Measurements from ENCODE around the gene CPEB4. TPM values are rescaled to one million over a fixed set of nuclear protein-coding genes. Genes with fewer than 3 reads are reported as not detected.

CPEB4 gene
- polyA plus RNA-seq, 6 donors from 2014 or later: 4.8 to 8.8 (median 6.0) TPM; not detected in 1

- H3K4me1 Mint-ChIP-seq: peaks cover 13 to 30% (median 27%) of the 10 kb centered on the region in 3 donors
- H3K9me3 Mint-ChIP-seq: peaks cover 0 to 1% (median 0%) of the 10 kb centered on the region in 7 donors
- ATAC-seq (ENCODE audit: low read depth in 2 of 2): no peak
- peak overlapping the region in 3 of 8 donors; percentile 12 to 72 (median 23) for H3K4me3 Mint-ChIP-seq
- peak overlapping the region in 2 of 6 donors; percentile 71 to 75 for H3K27ac Mint-ChIP-seq
- H3K27me3 Mint-ChIP-seq: peaks cover 14 to 43% (median 28%) of the 10 kb centered on the region in 3 donors
- peaks cover 0 to 4% of the 10 kb centered on the region in 2 donors for H3K36me3 Mint-ChIP-seq
- no peak for DNase-seq
Measured at GRCh38 chr5:173864126-173865050, 23.8 kb upstream of the CPEB4 start.

DNA sequence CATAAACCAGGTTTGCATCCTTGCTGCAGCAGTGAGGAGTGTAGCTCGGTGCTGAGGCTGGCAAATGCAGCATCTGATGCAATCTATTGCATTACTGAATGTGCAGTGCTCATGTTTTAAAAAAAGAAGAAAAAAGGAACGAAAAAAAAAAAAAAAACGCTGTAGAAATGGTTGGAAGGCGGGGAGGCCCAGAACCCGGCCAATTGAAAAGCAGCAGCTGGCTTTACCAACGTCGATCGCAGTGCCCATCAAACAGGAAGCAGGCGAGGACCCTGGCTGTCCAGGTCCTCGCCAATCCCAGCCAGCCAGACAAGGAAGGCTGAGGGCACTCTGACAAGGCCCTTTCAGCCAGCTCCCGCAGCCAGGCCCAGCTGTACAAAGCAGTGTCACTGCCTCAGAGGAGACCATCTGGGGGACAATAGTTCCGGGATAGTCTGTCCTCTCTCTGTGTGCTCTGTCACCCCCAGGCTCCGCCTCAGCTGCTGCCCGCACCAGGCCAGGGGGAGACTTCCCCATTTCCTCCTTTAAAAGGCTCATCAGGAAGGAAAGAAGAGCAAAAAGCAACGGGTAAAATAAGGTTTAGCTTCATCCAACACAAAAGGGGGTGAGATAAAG lies 21.8 kb upstream of the CPEB4 start:
- Mint-ChIP-seq H3K4me3 (peak overlapping the region in 1 of 8 donors; percentile 57), H3K9me3 (peaks cover 0 to 1% (median 0%) of the 10 kb centered on the region in 7 donors), H3K27me3 (peaks cover 14 to 31% (median 22%) of the 10 kb centered on the region in 3 donors), H3K4me1 (peaks cover 13 to 27% (median 19%) of the 10 kb centered on the region in 3 donors), H3K36me3 (peaks cover 0 to 4% of the 10 kb centered on the region in 2 donors), H3K27ac (peak overlapping the region in 1 of 6 donors; percentile 52)
- ATAC-seq (ENCODE audit: low read depth in 2 of 2): no peak
- no peak for DNase-seq

DNA sequence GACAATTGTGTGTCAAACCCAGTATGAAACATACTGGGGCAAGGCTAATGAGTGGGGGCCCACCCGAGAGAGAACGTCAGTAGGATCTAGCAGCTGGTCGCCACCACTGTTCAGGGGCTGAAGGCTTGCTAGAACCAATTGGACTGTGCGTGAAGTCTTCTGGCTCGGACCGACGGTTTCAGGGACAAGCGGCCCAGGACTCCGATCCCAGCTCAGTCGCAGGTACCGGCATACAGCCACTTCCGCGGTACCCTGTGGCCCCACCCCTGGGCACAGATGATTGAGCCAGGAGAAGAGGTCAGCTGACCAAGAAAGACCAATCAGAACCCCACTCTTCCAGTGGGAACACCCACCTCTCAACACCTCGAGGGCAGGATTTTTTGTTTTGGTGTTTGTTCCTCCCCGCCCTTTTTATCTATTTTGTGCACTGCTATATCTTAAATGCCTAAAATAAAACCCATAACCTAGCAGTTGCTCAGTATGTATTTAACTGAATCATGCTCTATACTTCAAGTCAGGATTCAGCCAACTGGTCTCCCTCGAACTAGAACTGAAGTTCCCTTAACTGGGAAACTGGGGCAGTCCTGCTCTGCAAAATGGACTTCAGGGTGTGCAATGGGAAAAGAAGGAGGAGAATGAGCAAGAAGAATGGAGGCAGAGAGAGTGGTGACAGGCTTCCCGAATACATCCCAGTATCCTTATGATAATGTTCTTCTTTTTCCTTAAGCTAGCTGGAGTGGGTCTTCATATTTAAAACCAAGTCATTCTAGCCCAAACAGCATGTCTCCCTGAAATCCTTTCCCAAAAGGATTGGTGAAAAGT lies 21.1 kb upstream of the CPEB4 start:
- no peak for DNase-seq
- H3K27me3 Mint-ChIP-seq: peaks cover 7 to 31% (median 22%) of the 10 kb centered on the region in 3 donors
- peaks cover 13 to 27% (median 19%) of the 10 kb centered on the region in 3 donors for H3K4me1 Mint-ChIP-seq
- no peak overlapping the region for H3K4me3 Mint-ChIP-seq
- peak overlapping the region in 1 of 6 donors; percentile 52 for H3K27ac Mint-ChIP-seq
- peaks cover 0 to 4% of the 10 kb centered on the region in 2 donors for H3K36me3 Mint-ChIP-seq
- no peak for ATAC-seq (ENCODE audit: low read depth in 2 of 2)
- no peaks in the 10 kb centered on the region for H3K9me3 Mint-ChIP-seq

DNA sequence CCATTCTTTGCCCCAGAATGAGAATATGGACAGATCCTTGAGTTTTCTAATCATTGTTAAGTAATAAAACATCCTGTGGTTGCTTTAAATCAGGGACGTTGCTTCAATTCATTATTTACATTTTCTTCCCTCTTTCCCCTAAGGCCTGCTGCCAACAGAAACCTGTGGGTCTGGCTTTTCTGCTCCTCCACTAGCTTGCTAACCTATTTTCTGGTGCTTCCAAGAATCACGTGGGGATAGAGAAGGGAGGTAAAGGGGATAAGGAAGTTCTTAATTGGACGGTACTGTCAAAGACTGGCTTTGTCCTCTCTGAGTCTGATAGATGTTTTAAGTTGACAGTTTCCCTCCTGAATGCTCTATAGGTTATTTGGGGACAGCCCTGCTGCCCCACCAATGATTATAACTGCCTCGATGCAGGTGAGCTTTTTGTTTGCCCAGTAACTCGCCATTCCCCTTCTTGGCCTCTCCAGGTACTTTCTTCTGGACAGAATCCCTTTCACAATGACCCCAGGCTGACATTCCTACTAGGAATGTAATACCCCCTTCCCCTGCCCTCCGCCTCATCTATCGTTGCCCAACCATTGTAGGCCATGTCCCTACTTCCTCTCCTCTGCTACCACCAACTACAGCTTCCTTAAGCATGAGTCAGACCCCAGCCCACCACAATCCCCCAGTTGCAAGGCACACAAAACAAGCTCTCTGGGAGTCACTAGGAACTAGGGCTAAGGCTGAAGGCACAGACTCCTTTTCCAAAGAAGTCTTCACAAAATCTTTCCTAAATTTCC lies 19.9 kb upstream of the CPEB4 start:
- H3K27ac Mint-ChIP-seq: peak overlapping the region in 2 of 6 donors; percentile 8 to 26
- peaks cover 13 to 24% (median 19%) of the 10 kb centered on the region in 3 donors for H3K4me1 Mint-ChIP-seq
- no peak overlapping the region for H3K4me3 Mint-ChIP-seq
- no peak for DNase-seq
- no peaks in the 10 kb centered on the region for H3K9me3 Mint-ChIP-seq
- no peak for ATAC-seq (ENCODE audit: low read depth in 2 of 2)
- peaks cover 4 to 28% (median 18%) of the 10 kb centered on the region in 3 donors for H3K27me3 Mint-ChIP-seq
- peaks cover 0 to 4% of the 10 kb centered on the region in 2 donors for H3K36me3 Mint-ChIP-seq

- Mint-ChIP-seq H3K27ac (peak overlapping the region in 1 of 6 donors; percentile 16), H3K4me1 (peaks cover 10 to 19% (median 15%) of the 10 kb centered on the region in 3 donors), H3K9me3 (no peaks in the 10 kb centered on the region), H3K4me3 (peak overlapping the region in 1 of 8 donors; percentile 58), H3K36me3 (peaks cover 0 to 4% of the 10 kb centered on the region in 2 donors), H3K27me3 (peaks cover 4 to 18% (median 11%) of the 10 kb centered on the region in 3 donors)
- no peak for DNase-seq
- no peak for ATAC-seq (ENCODE audit: low read depth in 2 of 2)
Measured at GRCh38 chr5:173869316-173869715, 18.8 kb upstream of the CPEB4 start.

GRCh38 chr5:173872957-173873305 lies 15.2 kb upstream of the CPEB4 start:
- Mint-ChIP-seq H3K27me3 (peaks cover 0 to 8% (median 0%) of the 10 kb centered on the region in 3 donors), H3K4me1 (peaks cover 0 to 7% (median 3%) of the 10 kb centered on the region in 3 donors), H3K4me3 (no peak overlapping the region), H3K27ac (no peak overlapping the region), H3K36me3 (no peaks in the 10 kb centered on the region), H3K9me3 (peaks cover 0 to 2% (median 0%) of the 10 kb centered on the region in 7 donors)
- no peak for ATAC-seq (ENCODE audit: low read depth in 2 of 2)
- no peak for DNase-seq

DNA sequence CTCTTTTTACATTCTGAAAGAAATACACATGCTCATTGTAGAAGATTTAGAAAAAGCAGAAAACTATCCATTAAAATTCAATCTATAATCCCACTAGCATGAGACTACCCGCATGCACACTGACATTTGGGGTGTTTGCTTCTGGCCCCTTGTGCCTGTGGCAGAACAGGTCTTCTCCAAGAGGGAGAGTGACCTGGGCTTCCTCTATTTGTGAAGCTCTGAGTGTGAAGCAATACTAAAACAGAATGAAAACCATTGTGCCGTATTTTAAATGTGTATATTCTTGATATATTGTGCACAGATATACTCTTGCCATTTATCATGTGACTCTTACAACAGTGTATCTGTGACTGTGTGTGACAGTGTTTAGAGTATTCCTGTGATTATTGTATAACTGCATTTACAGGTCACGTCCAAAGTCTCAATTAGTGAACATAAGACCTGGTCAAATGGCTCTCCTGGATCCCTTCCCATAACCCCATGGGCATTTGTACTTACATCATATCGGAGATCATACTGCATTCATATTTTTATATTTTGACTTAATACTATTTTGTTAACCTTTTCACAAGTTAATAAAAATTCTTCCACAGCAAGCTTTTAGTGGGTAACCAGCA lies 14.7 kb upstream of the CPEB4 start:
- Mint-ChIP-seq H3K27me3 (peaks cover 0 to 8% (median 0%) of the 10 kb centered on the region in 3 donors), H3K4me1 (peaks cover 0 to 7% (median 3%) of the 10 kb centered on the region in 3 donors), H3K27ac (peak overlapping the region in 1 of 6 donors; percentile 18), H3K4me3 (no peak overlapping the region), H3K9me3 (peaks cover 0 to 2% (median 0%) of the 10 kb centered on the region in 7 donors), H3K36me3 (no peaks in the 10 kb centered on the region)
- no peak for ATAC-seq (ENCODE audit: low read depth in 2 of 2)
- no peak for DNase-seq

- peaks cover 0 to 4% (median 0%) of the 10 kb centered on the region in 3 donors for H3K4me1 Mint-ChIP-seq
- ATAC-seq (ENCODE audit: low read depth in 2 of 2): no peak
- H3K36me3 Mint-ChIP-seq: no peaks in the 10 kb centered on the region
Measured at GRCh38 chr5:173875189-173875588, 13.0 kb upstream of the CPEB4 start.

GRCh38 chr5:173878224-173878967 lies 9.8 kb upstream of the CPEB4 start:
- Mint-ChIP-seq H3K27ac (peak overlapping the region in 1 of 6 donors; percentile 16), H3K4me1 (peaks cover 3 to 9% (median 5%) of the 10 kb centered on the region in 3 donors), H3K4me3 (no peak overlapping the region), H3K9me3 (peaks cover 0 to 4% (median 0%) of the 10 kb centered on the region in 7 donors), H3K36me3 (peaks cover 0 to 7% of the 10 kb centered on the region in 2 donors), H3K27me3 (no peaks in the 10 kb centered on the region)
- ATAC-seq (ENCODE audit: low read depth in 2 of 2) (no peak), DNase-seq (no peak)

More at GRCh38 chr5:173875189-173875588, 13.0 kb upstream of the CPEB4 start:
- Mint-ChIP-seq H3K27me3 (no peaks in the 10 kb centered on the region), H3K4me3 (no peak overlapping the region), H3K9me3 (peaks cover 0 to 2% (median 0%) of the 10 kb centered on the region in 7 donors), H3K27ac (peak overlapping the region in 1 of 6 donors; percentile 15)
- no peak for DNase-seq

DNA sequence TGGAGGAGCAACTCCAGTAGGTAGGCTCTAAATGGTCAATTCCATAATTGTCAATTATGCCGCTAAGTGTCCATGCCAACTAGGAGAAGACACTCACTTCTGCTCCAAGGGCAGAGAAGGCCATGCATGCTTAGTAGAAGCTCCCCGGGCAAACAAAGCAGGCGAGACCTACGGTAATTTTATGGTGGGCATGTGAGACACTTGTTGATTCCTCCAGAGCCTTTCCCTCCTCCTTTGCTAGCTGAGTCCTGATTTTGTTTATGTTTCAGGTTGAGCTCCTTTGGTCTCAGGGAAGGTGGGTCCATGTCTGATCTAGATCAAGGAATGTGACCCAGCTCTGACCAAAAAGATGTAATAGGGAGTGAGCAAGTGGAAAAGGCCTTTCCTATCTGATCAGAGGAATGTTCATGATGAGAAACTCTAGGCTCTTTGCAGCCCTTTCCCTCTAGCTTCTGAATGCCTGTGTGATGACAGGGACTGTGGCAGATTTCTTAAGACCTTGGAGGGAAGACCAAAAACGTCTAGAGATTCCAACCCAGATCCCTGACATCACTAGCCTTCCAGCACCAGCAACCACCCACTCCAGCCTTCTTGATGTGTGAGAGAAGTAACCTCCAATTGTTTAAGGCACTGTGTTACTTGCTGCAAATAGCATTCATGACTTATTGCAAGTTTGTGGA lies 7.7 kb upstream of the CPEB4 start:
- Mint-ChIP-seq H3K27me3 (no peaks in the 10 kb centered on the region), H3K4me1 (peaks cover 20 to 30% (median 24%) of the 10 kb centered on the region in 3 donors), H3K4me3 (no peak overlapping the region), H3K9me3 (peaks cover 0 to 4% (median 0%) of the 10 kb centered on the region in 7 donors), H3K36me3 (peaks cover 0 to 7% of the 10 kb centered on the region in 2 donors), H3K27ac (no peak overlapping the region)
- no peak for ATAC-seq (ENCODE audit: low read depth in 2 of 2)
- DNase-seq: no peak
